ENCODE results near the gene ENOX1.

The ENOX1 gene

DNA sequence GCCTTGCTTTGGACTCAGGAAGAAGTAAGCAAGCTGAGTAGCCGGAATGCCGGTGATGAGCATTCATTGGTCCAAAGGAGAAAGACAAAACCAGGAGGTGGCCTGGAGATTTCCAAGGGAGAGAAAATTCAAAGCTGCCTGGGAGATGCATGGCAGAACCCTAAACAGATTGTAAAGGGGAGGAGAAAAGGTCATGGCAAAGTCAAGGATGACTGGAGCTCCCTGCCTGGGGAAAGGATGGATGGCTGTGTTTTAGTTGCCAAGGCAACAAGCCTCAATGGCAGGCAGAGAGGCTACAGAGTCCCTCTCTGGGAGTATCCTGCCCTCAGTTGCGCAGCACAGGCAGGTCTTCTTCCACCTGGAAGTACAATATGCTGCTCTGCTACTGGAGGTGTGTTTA lies 134.0 kb downstream of the ENOX1 start:
- Histone ChIP-seq H3K36me3 (ENCODE audit: insufficient read depth, low read length) (no peaks in the 10 kb centered on the region), H3K27ac (ENCODE audit: low read depth, low read length) (no peak overlapping the region), H3K4me1 (ENCODE audit: control insufficient read depth, insufficient read depth, low read length, unreplicated experiment) (no peaks in the 10 kb centered on the region), H3K4me3 (ENCODE audit: low read depth, low read length) (no peak overlapping the region), H2AFZ (ENCODE audit: low read length, unreplicated experiment) (no peak overlapping the region), H3K79me2 (ENCODE audit: control insufficient read depth, insufficient read depth, low read length, unreplicated experiment) (no peaks in the 10 kb centered on the region), H3K27me3 (ENCODE audit: insufficient read depth, low read length) (no peaks in the 10 kb centered on the region)

GRCh38 chr13:43650882-43651281 lies 135.9 kb downstream of the ENOX1 start:
- H3K4me3 ChIP-seq (ENCODE audit: low read depth, low read length) = no peak overlapping the region
- H2AFZ ChIP-seq (ENCODE audit: low read length, unreplicated experiment) = no peak overlapping the region
- no peaks in the 10 kb centered on the region for H3K79me2 ChIP-seq (ENCODE audit: control insufficient read depth, insufficient read depth, low read length, unreplicated experiment)
- no peaks in the 10 kb centered on the region for H3K4me1 ChIP-seq (ENCODE audit: control insufficient read depth, insufficient read depth, low read length, unreplicated experiment)
- H3K27ac ChIP-seq (ENCODE audit: low read depth, low read length) = no peak overlapping the region
- H3K27me3 ChIP-seq (ENCODE audit: insufficient read depth, low read length) = no peaks in the 10 kb centered on the region
- no peaks in the 10 kb centered on the region for H3K36me3 ChIP-seq (ENCODE audit: insufficient read depth, low read length)

DNA sequence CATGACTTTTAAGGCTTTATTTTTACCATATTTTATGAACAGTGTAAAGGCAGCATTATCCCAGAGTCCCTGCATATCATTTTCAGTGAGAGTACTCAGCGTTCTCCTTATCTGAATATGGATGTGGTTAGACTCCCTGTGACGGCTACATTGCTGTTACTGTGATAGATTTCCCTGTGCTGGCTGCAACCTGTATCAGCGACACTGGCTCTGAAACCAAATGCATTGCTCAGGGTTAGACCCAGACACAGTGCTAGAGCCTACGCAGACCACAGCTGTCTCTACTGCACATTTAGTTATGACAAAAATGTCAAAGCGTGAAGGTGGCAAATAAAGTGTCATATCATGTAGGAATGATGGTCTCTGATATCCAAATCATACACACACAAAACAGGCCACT lies 138.0 kb downstream of the ENOX1 start:
- H2AFZ ChIP-seq (ENCODE audit: low read length, unreplicated experiment) = no peak overlapping the region
- H3K4me1 ChIP-seq (ENCODE audit: control insufficient read depth, insufficient read depth, low read length, unreplicated experiment) = no peaks in the 10 kb centered on the region
- H3K79me2 ChIP-seq (ENCODE audit: control insufficient read depth, insufficient read depth, low read length, unreplicated experiment) = no peaks in the 10 kb centered on the region
- no peaks in the 10 kb centered on the region for H3K27me3 ChIP-seq (ENCODE audit: insufficient read depth, low read length)
- no peak overlapping the region for H3K4me3 ChIP-seq (ENCODE audit: low read depth, low read length)
- no peaks in the 10 kb centered on the region for H3K36me3 ChIP-seq (ENCODE audit: insufficient read depth, low read length)
- no peak overlapping the region for H3K27ac ChIP-seq (ENCODE audit: low read depth, low read length)

GRCh38 chr13:43647471-43647870 lies 139.3 kb downstream of the ENOX1 start:
- Histone ChIP-seq H2AFZ (ENCODE audit: low read length, unreplicated experiment) (no peak overlapping the region), H3K79me2 (ENCODE audit: control insufficient read depth, insufficient read depth, low read length, unreplicated experiment) (no peaks in the 10 kb centered on the region), H3K27ac (ENCODE audit: low read depth, low read length) (no peak overlapping the region), H3K27me3 (ENCODE audit: insufficient read depth, low read length) (no peaks in the 10 kb centered on the region), H3K36me3 (ENCODE audit: insufficient read depth, low read length) (no peaks in the 10 kb centered on the region), H3K4me3 (ENCODE audit: low read depth, low read length) (no peak overlapping the region), H3K4me1 (ENCODE audit: control insufficient read depth, insufficient read depth, low read length, unreplicated experiment) (no peaks in the 10 kb centered on the region)

DNA sequence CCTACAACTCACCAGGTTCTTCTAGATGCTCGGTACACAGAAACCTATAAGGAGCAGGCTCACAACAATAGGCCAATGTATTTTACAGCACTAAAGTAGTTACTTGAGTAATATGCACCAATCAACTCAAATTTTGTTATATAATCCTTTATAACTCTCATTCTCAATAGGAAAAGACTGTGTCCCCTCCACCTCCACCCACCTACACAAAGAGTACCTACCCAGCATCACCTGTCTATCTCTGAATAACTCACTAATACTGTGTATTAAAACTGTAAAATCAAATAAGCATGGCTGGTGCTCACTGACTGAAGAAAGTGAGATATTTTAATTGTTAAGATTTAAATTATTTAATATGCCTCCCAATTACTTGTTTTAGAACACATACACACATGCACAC lies 146.3 kb downstream of the ENOX1 start:
- no peaks in the 10 kb centered on the region for H3K79me2 ChIP-seq (ENCODE audit: control insufficient read depth, insufficient read depth, low read length, unreplicated experiment)
- H2AFZ ChIP-seq (ENCODE audit: low read length, unreplicated experiment) = no peak overlapping the region
- no peaks in the 10 kb centered on the region for H3K27me3 ChIP-seq (ENCODE audit: insufficient read depth, low read length)
- no peak overlapping the region for H3K27ac ChIP-seq (ENCODE audit: low read depth, low read length)
- no peaks in the 10 kb centered on the region for H3K4me1 ChIP-seq (ENCODE audit: control insufficient read depth, insufficient read depth, low read length, unreplicated experiment)
- H3K4me3 ChIP-seq (ENCODE audit: low read depth, low read length) = no peak overlapping the region
- H3K36me3 ChIP-seq (ENCODE audit: insufficient read depth, low read length) = no peaks in the 10 kb centered on the region

DNA sequence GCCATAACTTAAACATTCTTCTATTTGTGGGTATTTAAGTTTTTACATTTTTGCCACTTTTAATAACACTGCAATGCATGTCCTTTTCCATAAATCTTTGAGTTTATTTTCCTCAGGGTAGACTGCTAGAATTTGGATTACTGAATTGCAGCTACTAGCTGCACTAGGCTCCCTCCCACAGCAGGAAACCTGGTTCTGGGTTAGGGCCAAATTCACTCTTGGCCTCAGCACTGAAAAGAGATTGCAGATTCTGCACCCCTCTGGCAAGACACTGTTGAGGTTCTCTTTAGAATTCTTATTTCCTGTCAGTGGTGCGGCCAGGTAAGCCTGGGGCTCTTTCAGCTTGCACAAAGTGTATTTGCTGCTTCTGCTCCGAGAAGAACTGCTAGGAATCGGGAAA lies 155.7 kb downstream of the ENOX1 start:
- Histone ChIP-seq H3K36me3 (ENCODE audit: insufficient read depth, low read length) (no peaks in the 10 kb centered on the region), H2AFZ (ENCODE audit: low read length, unreplicated experiment) (no peak overlapping the region), H3K4me1 (ENCODE audit: control insufficient read depth, insufficient read depth, low read length, unreplicated experiment) (no peaks in the 10 kb centered on the region), H3K79me2 (ENCODE audit: control insufficient read depth, insufficient read depth, low read length, unreplicated experiment) (no peaks in the 10 kb centered on the region), H3K27me3 (ENCODE audit: insufficient read depth, low read length) (no peaks in the 10 kb centered on the region), H3K4me3 (ENCODE audit: low read depth, low read length) (no peak overlapping the region), H3K27ac (ENCODE audit: low read depth, low read length) (no peak overlapping the region)

DNA sequence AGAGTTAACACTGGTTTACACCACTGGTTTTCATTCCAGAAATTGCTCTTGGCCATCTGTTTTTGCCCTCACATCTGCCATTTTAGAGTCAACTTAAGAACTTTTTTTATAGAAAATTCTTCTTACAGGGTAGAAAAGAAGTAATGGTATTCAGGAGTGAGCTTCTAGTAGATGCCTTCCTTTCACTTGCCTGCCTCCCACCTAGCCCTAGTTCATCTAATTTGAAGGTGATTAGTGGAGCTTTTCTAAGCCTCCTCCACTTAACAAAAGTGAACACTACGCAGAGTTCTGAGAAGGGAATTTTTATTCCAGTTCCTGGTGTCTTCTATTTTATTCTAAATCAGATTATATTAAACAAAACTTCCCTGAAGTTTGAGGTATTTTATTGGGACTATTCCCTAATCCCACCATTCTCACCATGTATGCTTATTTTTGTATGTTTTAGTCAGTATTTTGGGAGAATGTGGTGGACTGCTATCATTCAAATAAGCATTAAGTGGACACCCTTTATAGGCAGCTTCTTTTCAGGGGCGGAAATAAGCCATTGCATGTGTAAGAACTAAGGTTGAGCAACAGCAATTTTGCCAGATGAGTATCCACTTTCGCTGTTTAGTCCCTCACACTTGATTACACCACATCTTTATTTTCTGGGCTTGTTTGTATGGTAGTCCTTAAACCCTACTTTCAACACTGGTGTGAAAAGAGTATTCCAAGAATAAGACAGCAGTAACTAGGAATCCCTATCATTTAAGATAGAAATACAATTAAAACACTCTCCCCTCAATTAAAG lies 156.9 kb downstream of the ENOX1 start:
- Histone ChIP-seq H3K27ac (ENCODE audit: low read depth, low read length) (no peak overlapping the region), H3K4me1 (ENCODE audit: control insufficient read depth, insufficient read depth, low read length, unreplicated experiment) (no peaks in the 10 kb centered on the region), H3K79me2 (ENCODE audit: control insufficient read depth, insufficient read depth, low read length, unreplicated experiment) (no peaks in the 10 kb centered on the region), H3K4me3 (ENCODE audit: low read depth, low read length) (no peak overlapping the region), H3K27me3 (ENCODE audit: insufficient read depth, low read length) (no peaks in the 10 kb centered on the region), H3K36me3 (ENCODE audit: insufficient read depth, low read length) (no peaks in the 10 kb centered on the region), H2AFZ (ENCODE audit: low read length, unreplicated experiment) (no peak overlapping the region)

DNA sequence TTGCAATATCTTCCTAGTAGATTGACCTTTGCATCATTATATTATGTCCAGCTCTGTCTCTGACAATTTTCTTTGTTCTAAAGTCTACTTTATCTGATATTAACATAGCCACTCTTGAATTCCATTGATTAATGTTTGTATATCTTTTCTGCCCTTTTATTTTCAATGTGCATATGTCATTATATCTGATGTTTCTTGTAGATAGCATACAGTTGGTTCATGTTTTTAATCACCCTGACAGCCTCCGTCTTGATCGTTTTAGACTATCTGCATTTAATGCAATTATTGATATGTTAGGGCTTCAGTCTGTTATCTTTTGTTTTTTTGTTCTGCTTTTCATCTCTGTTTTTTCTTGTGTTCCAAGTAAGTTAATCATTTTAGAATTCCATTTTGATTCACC lies 159.8 kb downstream of the ENOX1 start:
- no peak overlapping the region for H3K27ac ChIP-seq (ENCODE audit: low read depth, low read length)
- no peaks in the 10 kb centered on the region for H3K36me3 ChIP-seq (ENCODE audit: insufficient read depth, low read length)
- H3K79me2 ChIP-seq (ENCODE audit: control insufficient read depth, insufficient read depth, low read length, unreplicated experiment) = no peaks in the 10 kb centered on the region
- H3K27me3 ChIP-seq (ENCODE audit: insufficient read depth, low read length) = no peaks in the 10 kb centered on the region
- no peak overlapping the region for H3K4me3 ChIP-seq (ENCODE audit: low read depth, low read length)
- no peak overlapping the region for H2AFZ ChIP-seq (ENCODE audit: low read length, unreplicated experiment)
- H3K4me1 ChIP-seq (ENCODE audit: control insufficient read depth, insufficient read depth, low read length, unreplicated experiment) = no peaks in the 10 kb centered on the region

DNA sequence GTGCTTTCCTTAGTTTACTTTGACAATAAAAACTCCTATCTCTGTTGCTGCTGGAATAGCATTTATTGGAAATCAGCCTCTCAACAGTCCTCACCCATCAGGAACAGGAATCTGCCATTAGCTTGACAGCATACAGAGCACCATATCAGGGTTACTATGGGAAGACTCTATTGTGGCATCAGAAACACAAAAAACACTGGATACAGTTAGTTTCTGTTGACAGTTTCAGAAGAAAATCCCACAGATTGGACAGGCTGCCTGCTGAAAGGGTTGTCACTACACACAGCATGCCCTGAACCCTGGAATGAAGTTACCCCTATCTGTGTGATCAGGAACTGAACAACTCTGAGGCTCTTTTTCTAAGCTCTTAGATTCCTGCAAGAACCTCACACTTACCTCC lies 172.7 kb downstream of the ENOX1 start:
- Histone ChIP-seq H3K4me1 (ENCODE audit: control insufficient read depth, insufficient read depth, low read length, unreplicated experiment) (no peaks in the 10 kb centered on the region), H3K4me3 (ENCODE audit: low read depth, low read length) (no peak overlapping the region), H2AFZ (ENCODE audit: low read length, unreplicated experiment) (no peak overlapping the region), H3K79me2 (ENCODE audit: control insufficient read depth, insufficient read depth, low read length, unreplicated experiment) (no peaks in the 10 kb centered on the region), H3K27me3 (ENCODE audit: insufficient read depth, low read length) (no peaks in the 10 kb centered on the region), H3K27ac (ENCODE audit: low read depth, low read length) (no peak overlapping the region), H3K36me3 (ENCODE audit: insufficient read depth, low read length) (no peaks in the 10 kb centered on the region)

GRCh38 chr13:43611281-43612273 lies 175.2 kb downstream of the ENOX1 start:
- H3K4me1 ChIP-seq (ENCODE audit: control insufficient read depth, insufficient read depth, low read length, unreplicated experiment) = no peaks in the 10 kb centered on the region
- no peak overlapping the region for H3K4me3 ChIP-seq (ENCODE audit: low read depth, low read length)
- H2AFZ ChIP-seq (ENCODE audit: low read length, unreplicated experiment) = no peak overlapping the region
- H3K27ac ChIP-seq (ENCODE audit: low read depth, low read length) = no peak overlapping the region
- H3K27me3 ChIP-seq (ENCODE audit: insufficient read depth, low read length) = no peaks in the 10 kb centered on the region
- no peaks in the 10 kb centered on the region for H3K36me3 ChIP-seq (ENCODE audit: insufficient read depth, low read length)
- no peaks in the 10 kb centered on the region for H3K79me2 ChIP-seq (ENCODE audit: control insufficient read depth, insufficient read depth, low read length, unreplicated experiment)

All from ACC112 (cell line).